B cell (primary cell): Measurements from ENCODE around the gene APRT. TPM values are rescaled to one million over a fixed set of nuclear protein-coding genes. Genes with fewer than 3 reads are reported as not detected.

Experiments
- ATAC-seq: fragments of 200-7000 bp; cut with Tn5 transposase; one replicate; pipeline ENCODE4 v1.10.0; 2021; ENCODE audit warnings: low read depth, mild to moderate bottlenecking, moderate number of reproducible peaks, moderate library complexity
- CTCF ChIA-PET: fragments of 350-600 bp; sonication (Branson Sonifier 250); formaldehyde crosslinking; loops from one replicate; lab custom pipeline; 2021; ENCODE audit warnings: antibody characterized with exemption, inconsistent platforms; lab: Charles Lee
- POLR2A ChIA-PET: fragments of 350-600 bp; sonication (Branson Sonifier 250); formaldehyde crosslinking; loops from one replicate; lab custom pipeline; 2021; ENCODE audit warnings: antibody characterized with exemption; lab: Charles Lee
- DNase-seq: peaks from one replicate; pipeline ENCODE4 v3.0.0; 2013
- H2AFZ ChIP-seq: 2 replicates; pipeline ENCODE4 v1.6.1; 2012; ENCODE audit warnings: mild to moderate bottlenecking, low read depth, low read length; ENCODE audit not compliant: insufficient read depth, poor library complexity, severe bottlenecking
- H3K27ac ChIP-seq, 2 donors: 1 replicate in 1 of 2; 2 replicates in 1 of 2; pipeline ENCODE4 v1.5.1; 2012 to 2013; ENCODE audit warnings: low read length in 2 of 2, mild to moderate bottlenecking in 2 of 2, moderate library complexity in 1 of 2
- H3K27me3 ChIP-seq, 4 experiments: fragments of 200-600 bp in 1 of 4; sonication (generic) in 1 of 4; replicated peaks in 1 of 4; 1 replicate in 2 of 4; 2 replicates in 2 of 4; pipeline versions ENCODE4 v1.6.1 to v1.7.0; 2013 to 2016; ENCODE audit warnings: low read length in 3 of 4, mild to moderate bottlenecking in 2 of 4, mixed read lengths in 1 of 4, moderate library complexity in 1 of 4; ENCODE audit not compliant: insufficient read depth in 4 of 4, control insufficient read depth in 3 of 4; ENCODE audit errors: control extremely low read depth in 1 of 4
- H3K36me3 ChIP-seq, 2 experiments: replicated peaks in 1 of 2; 1 replicate in 1 of 2; 2 replicates in 1 of 2; pipeline versions ENCODE4 v1.6.1 to v1.7.1; 2013; ENCODE audit warnings: low read length in 1 of 2; ENCODE audit not compliant: insufficient read depth in 2 of 2, control insufficient read depth in 1 of 2; ENCODE audit errors: control extremely low read depth in 1 of 2, extremely low read depth in 1 of 2
- H3K4me1 ChIP-seq, 2 donors: fragments of 200-600 bp in 1 of 2; sonication (generic) in 1 of 2; 1 replicate in 1 of 2; 2 replicates in 1 of 2; pipeline versions ENCODE4 v1.5.1 to v1.6.1; 2013 to 2017; ENCODE audit warnings: low read length in 2 of 2; ENCODE audit not compliant: control insufficient read depth in 2 of 2, insufficient read depth in 2 of 2
- H3K4me2 ChIP-seq: replicated peaks from 2 replicates; pipeline ENCODE3; 2012; ENCODE audit warnings: mild to moderate bottlenecking, low read depth, low read length; ENCODE audit not compliant: poor library complexity, severe bottlenecking
- H3K4me3 ChIP-seq, 5 experiments: fragments of 200-600 bp in 1 of 5; sonication (generic) in 1 of 5; 1 replicate in 3 of 5; 2 replicates in 2 of 5; pipeline versions ENCODE4 v1.5.1 to v1.7.0; 2011 to 2016; ENCODE audit warnings: low read length in 4 of 5, mild to moderate bottlenecking in 4 of 5, low read depth in 2 of 5, control low read depth in 1 of 5, moderate library complexity in 1 of 5; ENCODE audit not compliant: insufficient read depth in 1 of 5; ENCODE audit errors: control extremely low read depth in 1 of 5, extremely low read depth in 1 of 5
- H3K79me2 ChIP-seq: fragments of 200-600 bp; sonication (generic); one replicate; pipeline ENCODE4 v1.6.0; 2016; ENCODE audit warnings: low read length; ENCODE audit not compliant: control insufficient read depth, insufficient read depth
- H3K9ac ChIP-seq: fragments of 200-600 bp; sonication (generic); 2 replicates; pipeline ENCODE4 v1.6.1; 2017; ENCODE audit warnings: mild to moderate bottlenecking, low read length, moderate library complexity
- H3K9me3 ChIP-seq, 3 donors: one replicate each; pipeline versions ENCODE4 v1.6.1 to v1.7.1; 2013; ENCODE audit warnings: low read length in 2 of 3; ENCODE audit not compliant: control insufficient read depth in 2 of 3, insufficient read depth in 1 of 3; ENCODE audit errors: control extremely low read depth in 1 of 3
- H4K20me1 ChIP-seq: 2 replicates; pipeline ENCODE4 v1.6.0; 2012; ENCODE audit warnings: mild to moderate bottlenecking, low read length; ENCODE audit not compliant: insufficient read depth, control insufficient read depth, poor library complexity, severe bottlenecking
- H3K27ac Mint-ChIP-seq: one replicate; pipeline ENCODE4 v1.8.0; 2021; ENCODE audit warnings: mixed read lengths
- H3K27me3 Mint-ChIP-seq: one replicate; pipeline ENCODE4 v1.8.0; 2021; ENCODE audit warnings: mixed read lengths
- H3K4me1 Mint-ChIP-seq: one replicate; pipeline ENCODE4 v1.8.0; 2021; ENCODE audit warnings: mixed read lengths
- H3K4me3 Mint-ChIP-seq: one replicate; pipeline ENCODE4 v1.8.0; 2021; ENCODE audit warnings: mixed read lengths
- H3K9me3 Mint-ChIP-seq: one replicate; pipeline ENCODE4 v1.8.0; 2022; ENCODE audit warnings: mixed read lengths; ENCODE audit not compliant: insufficient read depth
- EZH2 ChIP-seq: IDR thresholded peaks from 2 replicates; pipeline ENCODE4 v1.6.1; 2012; ENCODE audit warnings: borderline replicate concordance, low read depth, mild to moderate bottlenecking, moderate library complexity, low read length; ENCODE audit not compliant: insufficient read depth, poor library complexity, severe bottlenecking
- WGBS: methylation state at CpG from one replicate; pipeline ENCODE4 v1.1.5; 2013; ENCODE audit warnings: missing lambda C conversion rate; ENCODE audit not compliant: insufficient coverage; 5-methylcytosine and 5-hydroxymethylcytosine counted together
- intact Hi-C: fragments of 100-400 bp; cut with micrococcal nuclease; formaldehyde crosslinking; loops from one replicate; pipeline ENCODE4 v1.10.0; 2022
- polyA plus RNA-seq: library from polyadenylated mRNA; depleted of rRNA; stranded (reverse); fragments of >200 nt; gene quantifications from 2 replicates; pipeline ENCODE4 v1.2.3, GENCODE V29; 2012
- total RNA-seq, 2 donors: library from RNA; stranded (reverse); fragments of 120-200 nt in 1 of 2; gene quantifications; 1 replicate in 1 of 2; 2 replicates in 1 of 2; pipeline versions ENCODE4 v1.2.3 to v1.2.4, GENCODE V29; 2013 to 2022
- TF ChIP-seq, protein P1 (sequence below): fragments of 200-600 bp; IDR thresholded peaks from one replicate; pipeline ENCODE4 v1.8.0; 2022; ENCODE audit warnings: antibody characterized with exemption, mild to moderate bottlenecking

The APRT gene
- total and polyA plus RNA-seq, 2 donors (not counting 1 experiment from before 2014, with no cell fraction given), result 124 to 161 TPM

DNA sequence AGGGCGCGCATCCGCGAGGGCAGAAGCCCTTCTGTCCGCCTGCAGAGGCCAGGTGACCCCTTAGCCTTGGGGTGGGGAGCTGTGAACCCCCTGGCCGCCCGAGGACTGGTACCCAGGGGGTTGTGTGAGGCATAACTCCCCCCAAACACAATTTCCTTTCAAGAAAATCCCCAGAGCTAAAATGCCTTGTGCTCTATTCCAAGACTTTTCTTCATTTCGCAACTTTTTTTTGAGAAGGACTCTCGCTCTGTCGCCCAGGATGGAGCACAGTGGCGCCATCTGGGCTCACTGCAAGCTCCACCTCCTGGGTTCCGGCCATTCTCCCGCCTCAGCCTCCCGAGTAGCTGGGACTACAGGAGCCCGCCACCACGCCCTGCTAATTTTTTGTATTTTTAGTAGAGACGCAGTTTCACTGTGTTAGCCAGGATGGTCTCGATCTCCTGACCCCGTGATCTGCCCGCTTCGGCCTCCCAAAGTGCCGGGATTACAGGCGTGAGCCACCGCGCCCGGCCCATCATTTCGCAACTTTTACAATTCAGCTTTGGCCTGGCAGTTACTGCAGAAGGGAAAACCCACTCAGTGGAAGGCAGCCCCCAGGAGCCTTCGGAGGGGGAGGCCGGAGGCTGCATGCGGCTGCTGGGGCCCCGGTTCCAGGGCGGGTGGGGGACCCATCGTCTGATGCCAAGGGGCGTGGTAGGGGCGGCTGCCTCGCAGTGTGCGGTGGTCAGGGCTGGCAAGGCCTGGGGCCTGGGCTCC is 963 bp upstream of the APRT start:
- H3K4me3 ChIP-seq, result peak overlapping the region; percentile 40 to 90 (median 77)
- ChIA-PET CTCF (interaction anchor here (0.6 to 3.9 kb wide), 10 partner anchors 10 to 403 kb away, joined by 3 to 23 read pairs (median 6); partner anchors contain the start of genes GALNS and TRAPPC2L), POLR2A (interaction anchor here (0.7 to 2.3 kb wide), 5 partner anchors 9 to 1051 kb away, joined by 3 to 11 read pairs (median 6); partner anchors contain the start of genes CDT1, GALNS, TRAPPC2L and ZNF778)
- peaks cover 11 to 27% of the 10 kb centered on the region in 2 donors for H3K4me1 ChIP-seq
- peak overlapping the region; percentile 78 for H2AFZ ChIP-seq
- TF ChIP-seq, protein P1, sequence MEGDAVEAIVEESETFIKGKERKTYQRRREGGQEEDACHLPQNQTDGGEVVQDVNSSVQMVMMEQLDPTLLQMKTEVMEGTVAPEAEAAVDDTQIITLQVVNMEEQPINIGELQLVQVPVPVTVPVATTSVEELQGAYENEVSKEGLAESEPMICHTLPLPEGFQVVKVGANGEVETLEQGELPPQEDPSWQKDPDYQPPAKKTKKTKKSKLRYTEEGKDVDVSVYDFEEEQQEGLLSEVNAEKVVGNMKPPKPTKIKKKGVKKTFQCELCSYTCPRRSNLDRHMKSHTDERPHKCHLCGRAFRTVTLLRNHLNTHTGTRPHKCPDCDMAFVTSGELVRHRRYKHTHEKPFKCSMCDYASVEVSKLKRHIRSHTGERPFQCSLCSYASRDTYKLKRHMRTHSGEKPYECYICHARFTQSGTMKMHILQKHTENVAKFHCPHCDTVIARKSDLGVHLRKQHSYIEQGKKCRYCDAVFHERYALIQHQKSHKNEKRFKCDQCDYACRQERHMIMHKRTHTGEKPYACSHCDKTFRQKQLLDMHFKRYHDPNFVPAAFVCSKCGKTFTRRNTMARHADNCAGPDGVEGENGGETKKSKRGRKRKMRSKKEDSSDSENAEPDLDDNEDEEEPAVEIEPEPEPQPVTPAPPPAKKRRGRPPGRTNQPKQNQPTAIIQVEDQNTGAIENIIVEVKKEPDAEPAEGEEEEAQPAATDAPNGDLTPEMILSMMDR, result peak; percentile 11
- TF ChIP-seq EZH2, result no peak
- peak overlapping the region; percentile 79 for H3K9ac ChIP-seq
- H3K4me3 Mint-ChIP-seq, result peak overlapping the region; percentile 98
- 55% methylated on average over 19 of the region's 37 CpGs for WGBS
- peaks cover 19% of the 10 kb centered on the region for H3K4me1 Mint-ChIP-seq
- H3K9me3 ChIP-seq, result no peaks in the 10 kb centered on the region
- H3K27ac Mint-ChIP-seq, result peak overlapping the region; percentile 72
- H3K9me3 Mint-ChIP-seq, result no peaks in the 10 kb centered on the region
- H3K27ac ChIP-seq, result peak overlapping the region; percentile 61 to 65
- no peaks in the 10 kb centered on the region for H3K27me3 ChIP-seq
- peak overlapping the region; percentile 99 for H3K4me2 ChIP-seq
- peaks cover 32% of the 10 kb centered on the region for H4K20me1 ChIP-seq
- intact Hi-C loops, result loop anchor here (1.0 kb wide), 7 partner anchors 9 to 748 kb away; partner anchors contain the start of genes CDH15, CDT1, RPL13 and TRAPPC2L
- ATAC-seq (no peak), DNase-seq (no peak)
- no peaks in the 10 kb centered on the region for H3K27me3 Mint-ChIP-seq
- peaks cover 0 to 23% of the 10 kb centered on the region in 2 experiments for H3K36me3 ChIP-seq
- peaks cover 15% of the 10 kb centered on the region for H3K79me2 ChIP-seq
